GM12878 (cell line): ENCODE results near the gene LILRB2.
"Not testable (repeated sequence)": the region's sequence is repeated elsewhere in the genome, so short reads cannot be mapped to it uniquely, and the experiment has no call there.

Experiments used
- CBFB ChIP-seq: IDR thresholded peaks from 2 replicates; pipeline ENCODE4 v1.6.1; 2016; ENCODE audit warnings: antibody characterized with exemption, low read depth
- CEBPB ChIP-seq, 2 experiments: fragments of 150-350 bp in 1 of 2; IDR thresholded peaks; 2 replicates each; pipeline ENCODE4 v1.6.1; 2012 to 2014; ENCODE audit warnings: low read depth in 2 of 2, low read length in 2 of 2, borderline replicate concordance in 1 of 2, inconsistent platforms in 1 of 2
- CTCF ChIP-seq, 3 experiments: IDR thresholded peaks in 2 of 3; conservative IDR thresholded peaks in 1 of 3; 2 replicates each; pipeline ENCODE4 v1.5.1; 2011; ENCODE audit warnings: low read depth in 3 of 3, low read length in 3 of 3, mild to moderate bottlenecking in 3 of 3, control low read depth in 2 of 3, moderate library complexity in 2 of 3, inconsistent platforms in 1 of 3, mixed read lengths in 1 of 3; ENCODE audit not compliant: control insufficient read depth in 2 of 3, insufficient read depth in 1 of 3; ENCODE audit errors: extremely low read depth in 1 of 3
- FOXM1 ChIP-seq: IDR thresholded peaks from 2 replicates; pipeline ENCODE4 v1.6.1; 2012; ENCODE audit warnings: low read depth, mild to moderate bottlenecking, inconsistent platforms, low read length, moderate library complexity
- MAX ChIP-seq: IDR thresholded peaks from 2 replicates; pipeline ENCODE4 v1.6.1; 2012; ENCODE audit warnings: low read depth, low read length, improper control_type of control experiment
- MEF2A ChIP-seq: IDR thresholded peaks from 2 replicates; pipeline ENCODE4 v1.6.1; 2011; ENCODE audit warnings: low read depth, mild to moderate bottlenecking, low read length, moderate library complexity; ENCODE audit not compliant: insufficient read depth
- MEF2B ChIP-seq: fragments of 450-650 bp; IDR thresholded peaks from 2 replicates; pipeline ENCODE4 v1.6.1; 2018; ENCODE audit warnings: mild to moderate bottlenecking, moderate library complexity; ENCODE audit not compliant: partially characterized antibody, poor library complexity, severe bottlenecking
- PBX3 ChIP-seq: IDR thresholded peaks from 2 replicates; pipeline ENCODE4 v1.6.1; 2011; ENCODE audit warnings: mild to moderate bottlenecking, low read depth, low read length, moderate library complexity; ENCODE audit not compliant: insufficient replicate concordance
- PKNOX1 ChIP-seq: fragments of 450-650 bp; IDR thresholded peaks from 2 replicates; pipeline ENCODE4 v1.6.1; 2016; ENCODE audit warnings: mild to moderate bottlenecking
- POLR2A ChIP-seq: IDR thresholded peaks from 2 replicates; pipeline ENCODE4 v1.6.1; 2011; ENCODE audit warnings: low read depth, mild to moderate bottlenecking, low read length
- POLR2AphosphoS5 ChIP-seq: IDR thresholded peaks from 2 replicates; pipeline ENCODE4 v1.6.1; 2011; ENCODE audit warnings: mild to moderate bottlenecking, low read length, inconsistent platforms
- SIN3A ChIP-seq: IDR thresholded peaks from 2 replicates; pipeline ENCODE4 v1.6.1; 2012; ENCODE audit warnings: low read depth, low read length, improper control_type of control experiment

- not testable (repeated sequence) for TF ChIP-seq PBX3; FOXM1; MEF2B; CTCF (IDR thresholded peaks at IDR 0.05 in 2 of 3, conservative IDR thresholded peaks at IDR 0.05 in 1 of 3; ENCODE audit: control insufficient read depth in 2 of 3, extremely low read depth in 1 of 3, insufficient read depth in 1 of 3, low read depth in 3 of 3, low read length in 3 of 3); POLR2A; MEF2A; PKNOX1; CEBPB (IDR thresholded peaks at IDR 0.05; ENCODE audit: borderline replicate concordance in 1 of 2, low read depth in 2 of 2, low read length in 2 of 2); POLR2AphosphoS5; MAX; CBFB; SIN3A
Observed at GRCh38 chr19:54272181-54272580, 8.7 kb downstream of the LILRB2 start.
